ENCODE data around the gene LYL1. TPM values are rescaled to one million over a fixed set of nuclear protein-coding genes. Genes with fewer than 3 reads are reported as not detected.

LYL1 gene
- total and polyA plus RNA-seq, 9 of the 15 experiments (the other 6 are each of a cell fraction or from before 2014, with no cell fraction given), result 1.3 to 266 (median 34.0) TPM

- TF ChIP-seq ZBTB40 (IDR thresholded peaks at IDR 0.05) (peak; percentile 43; the same call in 1 of the 2 replicates), ZBTB40 (CRISPR knock-in tag; IDR thresholded peaks at IDR 0.05) (no peak), SMARCB1 (IDR thresholded peaks at IDR 0.05; ENCODE audit: insufficient read length, low read depth) (no peak), TFE3 (CRISPR knock-in tag; IDR thresholded peaks at IDR 0.05) (peak; percentile 83), GABPB1 (CRISPR knock-in tag; IDR thresholded peaks at IDR 0.05) (peak; percentile 83), GTF3C2 (IDR thresholded peaks at IDR 0.05; ENCODE audit: borderline replicate concordance, extremely low read depth, insufficient read length) (peak; percentile 8), BRF1 (IDR thresholded peaks at IDR 0.05; ENCODE audit: borderline replicate concordance, extremely low read depth, insufficient read length) (no peak), PTBP1 (IDR thresholded peaks at IDR 0.05; ENCODE audit: low read depth, low read length) (peak; percentile 93), SAP30 (IDR thresholded peaks at IDR 0.05; ENCODE audit: borderline replicate concordance, insufficient read depth, low read depth, low read length, poor library complexity, severe bottlenecking) (peak; percentile 100), GTF2B (IDR thresholded peaks at IDR 0.05; ENCODE audit: extremely low read depth, insufficient read length) (no peak)
These were observed 13.9 kb upstream of the LYL1 start, which contains the start of gene TRMT1 (continued) for GRCh38 chr19:13116282-13117175.

Measured in K562 (cell line).